ENCODE data around the gene OR51V1. TPM values are rescaled to one million over a fixed set of nuclear protein-coding genes. Genes with fewer than 3 reads are reported as not detected.

The OR51V1 gene
- total and polyA plus RNA-seq, 10 of the 15 experiments (the other 5 are each of a cell fraction or from before 2014, with no cell fraction given), result not detected

Other genes starting within 250 kb of the OR51V1 start
Only the 7 nearest of the 20 such genes appear.
- gene OR52A5, start 62.3 kb downstream of the OR51V1 start, total RNA-seq (2014; rRNA removed), result not detected in 2 replicates
- not detected in 2 replicates for gene OR52A5, start 62.3 kb downstream of the OR51V1 start, total RNA-seq (2014; rRNA removed; fragmentation: Illumina TruSeq; extraction: Trizol)
- gene OR52A5, start 62.3 kb downstream of the OR51V1 start, total RNA-seq (2021), result not detected in 2 replicates
- gene OR52A5, start 62.3 kb downstream of the OR51V1 start, polyA plus RNA-seq (2011; rRNA removed), result not detected in 2 replicates
- not detected in 2 replicates for gene OR52A5, start 62.3 kb downstream of the OR51V1 start, polyA plus RNA-seq (2014; fragmentation: Illumina TruSeq; extraction: Trizol)
- gene OR52A5, start 62.3 kb downstream of the OR51V1 start, polyA plus RNA-seq (2014; fragmentation: Nextera tagmentation; extraction: Ambion mirVana), result not detected
- not detected in 2 replicates for gene OR52A5, start 62.3 kb downstream of the OR51V1 start, polyA plus RNA-seq (2014; rRNA removed)
- gene OR52A5, start 62.3 kb downstream of the OR51V1 start, polyA plus RNA-seq (2016; fragmentation: Nextera tagmentation; extraction: Ambion mirVana), result not detected
- not detected in 2 replicates for gene OR52A1, start 45.9 kb downstream of the OR51V1 start, total RNA-seq (2014; rRNA removed)
- not detected in 2 replicates for gene OR52A1, start 45.9 kb downstream of the OR51V1 start, total RNA-seq (2014; rRNA removed; fragmentation: Illumina TruSeq; extraction: Trizol)
- gene OR52A1, start 45.9 kb downstream of the OR51V1 start, total RNA-seq (2021), result not detected in 2 replicates
- gene OR52A1, start 45.9 kb downstream of the OR51V1 start, polyA plus RNA-seq (2011; rRNA removed), result not detected in 2 replicates
- gene OR52A1, start 45.9 kb downstream of the OR51V1 start, polyA plus RNA-seq (2014; fragmentation: Illumina TruSeq; extraction: Trizol), result not detected in 2 replicates
- not detected for gene OR52A1, start 45.9 kb downstream of the OR51V1 start, polyA plus RNA-seq (2014; fragmentation: Nextera tagmentation; extraction: Ambion mirVana)
- gene OR52A1, start 45.9 kb downstream of the OR51V1 start, polyA plus RNA-seq (2014; rRNA removed), result not detected in 2 replicates
- gene OR52A1, start 45.9 kb downstream of the OR51V1 start, polyA plus RNA-seq (2016; fragmentation: Nextera tagmentation; extraction: Ambion mirVana), result not detected
- gene HBB, start 26.4 kb upstream of the OR51V1 start, total RNA-seq (2014; rRNA removed), result not detected in 2 replicates
- gene HBB, start 26.4 kb upstream of the OR51V1 start, total RNA-seq (2014; rRNA removed; fragmentation: Illumina TruSeq; extraction: Trizol), result not detected in 2 replicates
- 0.36 TPM in 1 of 2 replicates, not detected in the other for gene HBB, start 26.4 kb upstream of the OR51V1 start, total RNA-seq (2021)
- not detected in 2 replicates for gene HBB, start 26.4 kb upstream of the OR51V1 start, polyA plus RNA-seq (2011; rRNA removed)
- not detected in 2 replicates for gene HBB, start 26.4 kb upstream of the OR51V1 start, polyA plus RNA-seq (2014; fragmentation: Illumina TruSeq; extraction: Trizol)
- not detected for gene HBB, start 26.4 kb upstream of the OR51V1 start, polyA plus RNA-seq (2014; fragmentation: Nextera tagmentation; extraction: Ambion mirVana)
- gene HBB, start 26.4 kb upstream of the OR51V1 start, polyA plus RNA-seq (2014; rRNA removed), result not detected in 2 replicates
- gene HBB, start 26.4 kb upstream of the OR51V1 start, polyA plus RNA-seq (2016; fragmentation: Nextera tagmentation; extraction: Ambion mirVana), result not detected
- not detected in 2 replicates for gene HBD, start 33.8 kb upstream of the OR51V1 start, total RNA-seq (2014; rRNA removed)
- not detected in 2 replicates for gene HBD, start 33.8 kb upstream of the OR51V1 start, total RNA-seq (2014; rRNA removed; fragmentation: Illumina TruSeq; extraction: Trizol)
- gene HBD, start 33.8 kb upstream of the OR51V1 start, total RNA-seq (2021), result not detected in 2 replicates
- gene HBD, start 33.8 kb upstream of the OR51V1 start, polyA plus RNA-seq (2011; rRNA removed), result not detected in 2 replicates
- not detected in 2 replicates for gene HBD, start 33.8 kb upstream of the OR51V1 start, polyA plus RNA-seq (2014; fragmentation: Illumina TruSeq; extraction: Trizol)
- gene HBD, start 33.8 kb upstream of the OR51V1 start, polyA plus RNA-seq (2014; fragmentation: Nextera tagmentation; extraction: Ambion mirVana), result under 1 TPM; 0.11 to 0.32 TPM
- not detected in 2 replicates for gene HBD, start 33.8 kb upstream of the OR51V1 start, polyA plus RNA-seq (2014; rRNA removed)
- not detected for gene HBD, start 33.8 kb upstream of the OR51V1 start, polyA plus RNA-seq (2016; fragmentation: Nextera tagmentation; extraction: Ambion mirVana)
- gene HBG1, start 49.2 kb upstream of the OR51V1 start, total RNA-seq (2014; rRNA removed), result 1.1 TPM in 1 of 2 replicates, not detected in the other
- not detected in 2 replicates for gene HBG1, start 49.2 kb upstream of the OR51V1 start, total RNA-seq (2014; rRNA removed; fragmentation: Illumina TruSeq; extraction: Trizol)
- gene HBG1, start 49.2 kb upstream of the OR51V1 start, total RNA-seq (2021), result 1.9 and 2.2 TPM in 2 replicates
- gene HBG1, start 49.2 kb upstream of the OR51V1 start, polyA plus RNA-seq (2011; rRNA removed), result 0.49 and 1.0 TPM in 2 replicates
- gene HBG1, start 49.2 kb upstream of the OR51V1 start, polyA plus RNA-seq (2014; fragmentation: Illumina TruSeq; extraction: Trizol), result not detected in 2 replicates
- gene HBG1, start 49.2 kb upstream of the OR51V1 start, polyA plus RNA-seq (2014; fragmentation: Nextera tagmentation; extraction: Ambion mirVana), result 1 to 10 TPM in 1 of 2 experiments, under 1 TPM in 1; 0.84 to 1.9 TPM
- 2.3 TPM in 1 of 2 replicates, not detected in the other for gene HBG1, start 49.2 kb upstream of the OR51V1 start, polyA plus RNA-seq (2014; rRNA removed)
- not detected for gene HBG1, start 49.2 kb upstream of the OR51V1 start, polyA plus RNA-seq (2016; fragmentation: Nextera tagmentation; extraction: Ambion mirVana)
- gene HBG2, start 54.1 kb upstream of the OR51V1 start, total RNA-seq (2014; rRNA removed), result not detected in 2 replicates
- gene HBG2, start 54.1 kb upstream of the OR51V1 start, total RNA-seq (2014; rRNA removed; fragmentation: Illumina TruSeq; extraction: Trizol), result not detected in 2 replicates
- 4.5 and 8.3 TPM in 2 replicates for gene HBG2, start 54.1 kb upstream of the OR51V1 start, total RNA-seq (2021)
- 1.4 and 2.2 TPM in 2 replicates for gene HBG2, start 54.1 kb upstream of the OR51V1 start, polyA plus RNA-seq (2011; rRNA removed)
- not detected in 2 replicates for gene HBG2, start 54.1 kb upstream of the OR51V1 start, polyA plus RNA-seq (2014; fragmentation: Illumina TruSeq; extraction: Trizol)
- gene HBG2, start 54.1 kb upstream of the OR51V1 start, polyA plus RNA-seq (2014; fragmentation: Nextera tagmentation; extraction: Ambion mirVana), result 1 to 10 TPM; 2.9 to 7.2 TPM
- 0.25 and 1.1 TPM in 2 replicates for gene HBG2, start 54.1 kb upstream of the OR51V1 start, polyA plus RNA-seq (2014; rRNA removed)
- not detected for gene HBG2, start 54.1 kb upstream of the OR51V1 start, polyA plus RNA-seq (2016; fragmentation: Nextera tagmentation; extraction: Ambion mirVana)
- gene HBE1, start 69.3 kb upstream of the OR51V1 start, total RNA-seq (2014; rRNA removed), result 0.33 TPM in 1 of 2 replicates, not detected in the other
- gene HBE1, start 69.3 kb upstream of the OR51V1 start, total RNA-seq (2014; rRNA removed; fragmentation: Illumina TruSeq; extraction: Trizol), result not detected in 2 replicates
- 0.82 and 2.7 TPM in 2 replicates for gene HBE1, start 69.3 kb upstream of the OR51V1 start, total RNA-seq (2021)
- gene HBE1, start 69.3 kb upstream of the OR51V1 start, polyA plus RNA-seq (2011; rRNA removed), result 1.9 and 2.3 TPM in 2 replicates
- gene HBE1, start 69.3 kb upstream of the OR51V1 start, polyA plus RNA-seq (2014; fragmentation: Illumina TruSeq; extraction: Trizol), result not detected in 2 replicates
- under 1 TPM; 0.13 to 0.62 TPM for gene HBE1, start 69.3 kb upstream of the OR51V1 start, polyA plus RNA-seq (2014; fragmentation: Nextera tagmentation; extraction: Ambion mirVana)
- gene HBE1, start 69.3 kb upstream of the OR51V1 start, polyA plus RNA-seq (2014; rRNA removed), result 0.59 TPM in 1 of 2 replicates, not detected in the other
- not detected for gene HBE1, start 69.3 kb upstream of the OR51V1 start, polyA plus RNA-seq (2016; fragmentation: Nextera tagmentation; extraction: Ambion mirVana)